ENCODE results near the gene NAMPT. TPM values are rescaled to one million over a fixed set of nuclear protein-coding genes. Genes with fewer than 3 reads are reported as not detected.

NAMPT gene
- total RNA-seq, 1 experiment from 2014 or later, result 80.8 TPM

- Histone ChIP-seq H3K27me3 (ENCODE audit: control insufficient read depth, insufficient read depth, low read length) (no peaks in the 10 kb centered on the region; the same call in 1 of the 2 replicates), H3K4me1 (ENCODE audit: control insufficient read depth, insufficient read depth, low read length) (no peaks in the 10 kb centered on the region), H3K4me3 (ENCODE audit: low read depth in 2 of 2, low read length in 2 of 2) (no peak overlapping the region), H3K27ac (ENCODE audit: low read length) (no peak overlapping the region), H3K36me3 (ENCODE audit: control insufficient read depth, insufficient read depth, low read length) (no peaks in the 10 kb centered on the region), H3K9me3 (ENCODE audit: control insufficient read depth, insufficient read depth, low read depth, low read length) (no peaks in the 10 kb centered on the region)
- ChIA-PET CTCF (no interaction called here), POLR2A (no interaction called here)
- no peak for TF ChIP-seq TCF7L2 (IDR thresholded peaks at IDR 0.05; ENCODE audit: low read depth, low read length)
- no peak for TF ChIP-seq REST (IDR thresholded peaks at IDR 0.05; ENCODE audit: insufficient read depth in 1 of 2, low read depth in 2 of 2, low read length in 1 of 2)
- TF ChIP-seq SIN3A (IDR thresholded peaks at IDR 0.05; ENCODE audit: borderline replicate concordance, insufficient read depth, low read depth, low read length), result no peak
- TF ChIP-seq POLR2AphosphoS5 (IDR thresholded peaks at IDR 0.05; ENCODE audit: low read depth, low read length), result no peak
- no peak for TF ChIP-seq CTCF (IDR thresholded peaks at IDR 0.05)
- in situ Hi-C loops (cut with HindIII; ENCODE audit: low pct_unique_long_range_greater_than_20kb, low sequenced_read_pairs) (no loop called here), intact Hi-C loops (cut with micrococcal nuclease; ENCODE audit: unreplicated experiment) (no loop called here)
- no TSS peak for BruUV-seq (replicated peaks)
- DNase-seq (ENCODE audit: low read depth, low spot score) (no peak), ATAC-seq (no peak)
Measured at GRCh38 chr7:106312906-106313305, 28.1 kb upstream of the NAMPT start.

DNA sequence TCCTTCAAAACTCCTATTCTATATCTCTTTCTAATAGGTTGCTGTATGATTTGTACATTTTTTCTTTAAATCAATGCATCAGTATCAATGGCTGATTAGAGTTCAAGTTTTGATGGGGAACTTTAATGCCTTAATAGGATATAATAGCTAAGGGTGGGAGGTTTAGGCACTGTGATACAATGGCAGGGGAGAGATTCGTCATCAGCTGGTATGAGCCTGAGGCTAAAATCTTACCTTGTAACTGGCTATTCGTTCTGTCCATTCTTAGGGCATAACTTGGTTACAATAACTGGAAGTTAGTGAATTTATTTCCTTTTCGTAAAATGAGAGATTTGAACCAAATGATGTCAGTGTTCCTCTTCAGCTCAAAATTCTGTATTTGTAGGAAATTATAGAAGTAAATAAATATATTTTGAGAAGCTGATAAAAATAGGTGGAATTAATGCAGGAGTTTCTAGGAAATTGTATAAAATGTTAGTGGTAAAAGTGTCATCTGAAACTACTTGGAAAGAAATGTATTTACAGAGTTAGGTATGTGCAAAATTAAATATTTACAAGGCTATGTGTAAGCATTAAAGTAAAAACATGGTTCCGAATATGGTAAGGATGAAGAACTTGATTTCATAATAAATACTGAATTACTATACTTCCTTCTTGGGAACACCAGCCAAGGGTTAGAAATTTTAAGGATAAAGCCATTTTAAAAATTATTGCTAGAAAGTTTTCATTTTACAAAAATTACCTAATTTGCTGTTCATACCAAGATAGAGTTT is 27.5 kb upstream of the NAMPT start:
- CTCF ChIA-PET, result no interaction called here
- H3K27ac ChIP-seq (ENCODE audit: low read length), result no peak overlapping the region
- POLR2A ChIA-PET, result interaction anchor here (0.6 kb wide), 1 partner anchor 31 kb away, joined by 3 read pairs; no protein-coding TSS in a partner anchor
- no peaks in the 10 kb centered on the region for H3K4me1 ChIP-seq (ENCODE audit: control insufficient read depth, insufficient read depth, low read length)
- ATAC-seq, result no peak
- no peak for TF ChIP-seq SIN3A (IDR thresholded peaks at IDR 0.05; ENCODE audit: borderline replicate concordance, insufficient read depth, low read depth, low read length)
- TF ChIP-seq REST (IDR thresholded peaks at IDR 0.05; ENCODE audit: insufficient read depth in 1 of 2, low read depth in 2 of 2, low read length in 1 of 2), result no peak
- TF ChIP-seq CTCF (IDR thresholded peaks at IDR 0.05), result no peak
- TF ChIP-seq TCF7L2 (IDR thresholded peaks at IDR 0.05; ENCODE audit: low read depth, low read length), result no peak
- no peak for TF ChIP-seq POLR2AphosphoS5 (IDR thresholded peaks at IDR 0.05; ENCODE audit: low read depth, low read length)
- H3K27me3 ChIP-seq (ENCODE audit: control insufficient read depth, insufficient read depth, low read length), result no peaks in the 10 kb centered on the region; the same call in 1 of the 2 replicates
- in situ Hi-C loops (cut with HindIII; ENCODE audit: low pct_unique_long_range_greater_than_20kb, low sequenced_read_pairs), result no loop called here
- no peak for DNase-seq (ENCODE audit: low read depth, low spot score)
- intact Hi-C loops (cut with micrococcal nuclease; ENCODE audit: unreplicated experiment), result no loop called here
- no peak overlapping the region for H3K4me3 ChIP-seq (ENCODE audit: low read depth in 2 of 2, low read length in 2 of 2)
- H3K9me3 ChIP-seq (ENCODE audit: control insufficient read depth, insufficient read depth, low read depth, low read length), result no peaks in the 10 kb centered on the region
- no TSS peak for BruUV-seq (replicated peaks)
- no peaks in the 10 kb centered on the region for H3K36me3 ChIP-seq (ENCODE audit: control insufficient read depth, insufficient read depth, low read length)
